HepG2 (cell line): ENCODE data around the gene NUDCD3. TPM values are rescaled to one million over a fixed set of nuclear protein-coding genes. Genes with fewer than 3 reads are reported as not detected.
A peak's percentile ranks its signal among the peaks of the same experiment; 100 is the strongest.

ENCODE experiments used
- GFI1 ChIP-seq: sonication (generic); formaldehyde crosslinking; IDR thresholded peaks from 2 replicates; pipeline ENCODE4 v1.5.0; 2020; ENCODE audit warnings: missing genetic modification reagents, mild to moderate bottlenecking, borderline replicate concordance
- HMGXB3 ChIP-seq: sonication (generic); formaldehyde crosslinking; IDR thresholded peaks from 2 replicates; pipeline ENCODE4 v1.4.0; 2020; ENCODE audit warnings: missing genetic modification reagents, borderline replicate concordance
- IRX3 ChIP-seq: sonication (generic); formaldehyde crosslinking; IDR thresholded peaks from 2 replicates; pipeline ENCODE4 v1.8.1; 2023; ENCODE audit warnings: mild to moderate bottlenecking, low read depth, missing genetic modification reagents, borderline replicate concordance
- PAWR ChIP-seq: sonication (generic); formaldehyde crosslinking; IDR thresholded peaks from 2 replicates; pipeline ENCODE4 v1.4.0; 2020; ENCODE audit warnings: missing genetic modification reagents, mild to moderate bottlenecking, borderline replicate concordance
- PHF5A ChIP-seq: IDR thresholded peaks from one replicate; pipeline ENCODE4 v1.6.1; 2018; ENCODE audit warnings: low read depth, missing genetic modification reagents; ENCODE audit not compliant: unreplicated experiment
- SALL1 ChIP-seq: sonication (generic); formaldehyde crosslinking; IDR thresholded peaks from 2 replicates; pipeline ENCODE4 v1.8.0; 2022; ENCODE audit warnings: mild to moderate bottlenecking, missing genetic modification reagents
- SETDB1 ChIP-seq: sonication (generic); formaldehyde crosslinking; IDR thresholded peaks from 2 replicates; pipeline ENCODE4 v1.5.1; 2020; ENCODE audit warnings: missing genetic modification reagents, mild to moderate bottlenecking, borderline replicate concordance
- STAT5B ChIP-seq: sonication (generic); formaldehyde crosslinking; IDR thresholded peaks from 2 replicates; pipeline ENCODE4 v1.4.0; 2020; ENCODE audit warnings: missing genetic modification reagents
- ZNF224 ChIP-seq: sonication (generic); formaldehyde crosslinking; IDR thresholded peaks from 2 replicates; pipeline ENCODE4 v1.5.0; 2020; ENCODE audit warnings: mild to moderate bottlenecking, missing genetic modification reagents
- ZNF333 ChIP-seq: sonication (generic); formaldehyde crosslinking; IDR thresholded peaks from 2 replicates; pipeline ENCODE4 v1.4.0; 2020; ENCODE audit warnings: mild to moderate bottlenecking, missing genetic modification reagents, borderline replicate concordance
- ZNF549 ChIP-seq: sonication (generic); formaldehyde crosslinking; IDR thresholded peaks from 2 replicates; pipeline ENCODE4 v1.5.0; 2020; ENCODE audit warnings: missing genetic modification reagents
- ZNF615 ChIP-seq: sonication (generic); formaldehyde crosslinking; IDR thresholded peaks from 2 replicates; pipeline ENCODE4 v1.5.0; 2020; ENCODE audit warnings: mild to moderate bottlenecking, missing genetic modification reagents, borderline replicate concordance
- polyA plus RNA-seq, 8 experiments: library from polyadenylated mRNA; depleted of rRNA in 3 of 8; stranded (reverse) in 7 of 8; unstranded in 1 of 8; fragments of >200 nt; fragmentation: Illumina TruSeq in 4 of 8; extraction: Trizol in 4 of 8; gene quantifications; 2 replicates each; pipeline versions ENCODE4 v1.2.1 to v1.2.3, GENCODE V29; 2011 to 2016; ENCODE audit warnings: low read depth in 4 of 8, missing spikeins in 1 of 8, mixed read lengths in 1 of 8; ENCODE audit not compliant: insufficient read depth in 1 of 8
- total RNA-seq, 5 experiments: library from RNA; depleted of rRNA; stranded (reverse); fragments of >200 nt; fragmentation: Illumina TruSeq; extraction: Trizol; gene quantifications; 2 replicates each; pipeline ENCODE4 v1.2.3, GENCODE V29; 2016; ENCODE audit warnings: low read depth in 1 of 5
- TF ChIP-seq, protein P1 (sequence below): IDR thresholded peaks from 2 replicates; pipeline ENCODE4 v1.6.1; 2012; ENCODE audit warnings: low read depth, low read length, improper control_type of control experiment
- TF ChIP-seq, protein P2 (sequence below): sonication (generic); formaldehyde crosslinking; IDR thresholded peaks from 2 replicates; pipeline ENCODE4 v1.4.0; 2020; ENCODE audit warnings: missing genetic modification reagents
- TF ChIP-seq, protein P3 (sequence below): sonication (generic); formaldehyde crosslinking; IDR thresholded peaks from 2 replicates; pipeline ENCODE4 v1.5.0; 2020; ENCODE audit warnings: missing genetic modification reagents, mild to moderate bottlenecking, borderline replicate concordance
- TF ChIP-seq, protein P4 (sequence below): sonication (generic); formaldehyde crosslinking; IDR thresholded peaks from 2 replicates; pipeline ENCODE4 v1.8.0; 2022; ENCODE audit warnings: mild to moderate bottlenecking, missing genetic modification reagents, borderline replicate concordance

NUDCD3 gene
- total and polyA plus RNA-seq, 2 of the 13 experiments (the other 11 are each of a cell fraction or from before 2014, with no cell fraction given) = 20.8 to 49.9 TPM

DNA sequence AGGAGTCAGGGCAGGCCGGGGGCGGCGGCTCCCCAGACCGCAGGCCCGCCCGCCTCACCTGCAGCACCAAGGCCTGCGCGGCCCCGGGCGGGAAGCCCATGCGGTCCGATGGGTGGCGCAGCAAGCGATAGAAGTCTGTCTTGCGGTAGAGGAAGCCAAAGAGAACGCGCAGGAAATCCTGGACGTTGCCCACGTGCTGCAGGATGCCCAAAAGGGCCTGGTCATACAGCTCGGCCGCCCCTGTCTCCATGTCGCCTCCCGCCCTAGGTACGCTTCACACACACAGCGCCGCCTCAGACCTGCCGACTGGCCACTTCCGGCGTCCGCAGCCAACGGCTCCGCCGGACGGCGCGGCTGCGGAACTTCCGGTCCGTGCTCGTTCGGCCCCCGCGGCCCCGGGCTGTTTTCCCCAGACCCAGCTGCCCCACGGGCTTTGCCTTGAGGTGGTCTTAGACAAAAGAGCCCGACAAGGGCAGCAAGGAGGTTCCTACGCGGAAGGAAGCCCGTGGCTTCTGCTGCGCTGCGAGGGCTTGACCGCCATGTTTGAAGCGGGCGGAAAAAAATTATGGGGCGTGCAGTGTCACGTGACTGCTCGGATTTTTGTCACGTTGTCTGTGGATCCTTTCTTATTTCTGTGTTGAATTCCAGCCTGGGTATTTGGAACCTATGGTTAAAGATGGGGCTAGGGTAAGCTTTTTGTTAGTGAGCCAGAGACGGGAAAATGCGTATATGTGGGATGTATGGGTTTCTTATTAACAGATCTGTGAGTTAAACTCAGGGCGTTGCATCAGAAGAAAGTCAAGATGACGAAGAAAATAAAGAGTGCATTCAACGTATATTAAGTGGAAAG is at the start of gene NUDCD3 (continued):
- TF ChIP-seq HMGXB3 (peak; percentile 51; the same call in 1 of the 2 replicates), PAWR (CRISPR knock-in tag) (no peak), PHF5A (CRISPR knock-in tag) (no peak), GFI1 (CRISPR knock-in tag) (peak; percentile 74; the same call in 1 of the 2 replicates), SALL1 (CRISPR knock-in tag) (peak; percentile 75), IRX3 (CRISPR knock-in tag) (0 out of 2 replicates have a peak, but pooled peaks have one; percentile 33), ZNF615 (0 out of 2 replicates have a peak, but pooled peaks have one; percentile 53), ZNF333 (CRISPR knock-in tag) (no peak; the same call in 1 of the 2 replicates), ZNF549 (CRISPR knock-in tag) (no peak), STAT5B (CRISPR knock-in tag) (no peak), ZNF224 (CRISPR knock-in tag) (no peak; the same call in 1 of the 2 replicates), SETDB1 (no peak)
- TF ChIP-seq, protein P1, sequence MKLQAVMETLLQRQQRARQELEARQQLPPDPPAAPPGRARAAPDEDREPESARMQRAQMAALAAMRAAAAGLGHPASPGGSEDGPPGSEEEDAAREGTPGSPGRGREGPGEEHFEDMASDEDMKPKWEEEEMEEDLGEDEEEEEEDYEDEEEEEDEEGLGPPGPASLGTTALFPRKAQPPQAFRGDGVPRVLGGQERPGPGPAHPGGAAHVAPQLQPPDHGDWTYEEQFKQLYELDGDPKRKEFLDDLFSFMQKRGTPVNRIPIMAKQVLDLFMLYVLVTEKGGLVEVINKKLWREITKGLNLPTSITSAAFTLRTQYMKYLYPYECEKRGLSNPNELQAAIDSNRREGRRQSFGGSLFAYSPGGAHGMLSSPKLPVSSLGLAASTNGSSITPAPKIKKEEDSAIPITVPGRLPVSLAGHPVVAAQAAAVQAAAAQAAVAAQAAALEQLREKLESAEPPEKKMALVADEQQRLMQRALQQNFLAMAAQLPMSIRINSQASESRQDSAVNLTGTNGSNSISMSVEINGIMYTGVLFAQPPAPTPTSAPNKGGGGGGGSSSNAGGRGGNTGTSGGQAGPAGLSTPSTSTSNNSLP = peak; percentile 11; the same call in 1 of the 2 replicates
- TF ChIP-seq, protein P2, sequence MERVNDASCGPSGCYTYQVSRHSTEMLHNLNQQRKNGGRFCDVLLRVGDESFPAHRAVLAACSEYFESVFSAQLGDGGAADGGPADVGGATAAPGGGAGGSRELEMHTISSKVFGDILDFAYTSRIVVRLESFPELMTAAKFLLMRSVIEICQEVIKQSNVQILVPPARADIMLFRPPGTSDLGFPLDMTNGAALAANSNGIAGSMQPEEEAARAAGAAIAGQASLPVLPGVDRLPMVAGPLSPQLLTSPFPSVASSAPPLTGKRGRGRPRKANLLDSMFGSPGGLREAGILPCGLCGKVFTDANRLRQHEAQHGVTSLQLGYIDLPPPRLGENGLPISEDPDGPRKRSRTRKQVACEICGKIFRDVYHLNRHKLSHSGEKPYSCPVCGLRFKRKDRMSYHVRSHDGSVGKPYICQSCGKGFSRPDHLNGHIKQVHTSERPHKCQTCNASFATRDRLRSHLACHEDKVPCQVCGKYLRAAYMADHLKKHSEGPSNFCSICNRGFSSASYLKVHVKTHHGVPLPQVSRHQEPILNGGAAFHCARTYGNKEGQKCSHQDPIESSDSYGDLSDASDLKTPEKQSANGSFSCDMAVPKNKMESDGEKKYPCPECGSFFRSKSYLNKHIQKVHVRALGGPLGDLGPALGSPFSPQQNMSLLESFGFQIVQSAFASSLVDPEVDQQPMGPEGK (CRISPR knock-in tag) = peak; percentile 66
- TF ChIP-seq, protein P3, sequence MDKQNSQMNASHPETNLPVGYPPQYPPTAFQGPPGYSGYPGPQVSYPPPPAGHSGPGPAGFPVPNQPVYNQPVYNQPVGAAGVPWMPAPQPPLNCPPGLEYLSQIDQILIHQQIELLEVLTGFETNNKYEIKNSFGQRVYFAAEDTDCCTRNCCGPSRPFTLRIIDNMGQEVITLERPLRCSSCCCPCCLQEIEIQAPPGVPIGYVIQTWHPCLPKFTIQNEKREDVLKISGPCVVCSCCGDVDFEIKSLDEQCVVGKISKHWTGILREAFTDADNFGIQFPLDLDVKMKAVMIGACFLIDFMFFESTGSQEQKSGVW = no peak
- TF ChIP-seq, protein P4, sequence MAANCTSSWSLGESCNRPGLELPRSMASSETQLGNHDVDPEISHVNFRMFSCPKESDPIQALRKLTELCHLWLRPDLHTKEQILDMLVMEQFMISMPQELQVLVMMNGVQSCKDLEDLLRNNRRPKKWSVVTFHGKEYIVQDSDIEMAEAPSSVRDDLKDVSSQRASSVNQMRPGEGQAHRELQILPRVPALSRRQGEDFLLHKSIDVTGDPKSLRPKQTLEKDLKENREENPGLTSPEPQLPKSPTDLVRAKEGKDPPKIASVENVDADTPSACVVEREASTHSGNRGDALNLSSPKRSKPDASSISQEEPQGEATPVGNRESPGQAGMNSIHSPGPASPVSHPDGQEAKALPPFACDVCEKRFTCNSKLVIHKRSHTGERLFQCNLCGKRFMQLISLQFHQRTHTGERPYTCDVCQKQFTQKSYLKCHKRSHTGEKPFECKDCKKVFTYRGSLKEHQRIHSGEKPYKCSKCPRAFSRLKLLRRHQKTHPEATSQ (CRISPR knock-in tag) = no peak
